ENCODE data around the gene SDS. TPM values are rescaled to one million over a fixed set of nuclear protein-coding genes. Genes with fewer than 3 reads are reported as not detected.
A peak's percentile ranks its signal among the peaks of the same experiment; 100 is the strongest.

The SDS gene
- total RNA-seq, 1 experiment from 2014 or later: not detected

DNA sequence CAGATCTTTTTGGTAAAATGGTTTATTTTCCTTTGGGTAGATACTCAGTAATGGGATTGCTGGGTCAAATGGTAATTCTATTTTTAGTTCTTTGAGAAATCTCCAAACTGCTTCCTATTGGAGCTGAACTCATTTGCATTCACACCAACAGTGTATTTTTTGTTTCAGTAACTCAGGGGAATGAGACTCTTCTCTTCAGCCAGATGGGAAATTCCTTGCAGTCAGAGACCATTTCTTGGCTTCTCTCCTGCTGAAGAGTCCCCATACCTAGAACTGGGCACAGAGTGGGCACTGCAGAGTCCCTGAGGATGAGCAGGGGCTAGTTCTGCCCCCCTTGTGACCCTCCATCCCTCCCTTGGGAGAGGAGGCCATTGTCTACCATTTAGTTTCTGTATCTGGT, 29.3 kb upstream of the SDS start:
- Mint-ChIP-seq H3K36me3 (ENCODE audit: insufficient read depth in 1 of 3, low read depth in 3 of 3) (peaks cover 0 to 4% (median 0%) of the 10 kb centered on the region in 3 experiments; a peak in 1 of 7 replicates), H3K27ac (0 out of 7 replicates have a peak overlapping the region, but pooled peaks of 1 of the 3 experiments have one; percentile 10), H3K9me3 (peaks cover 0 to 4% of the 10 kb centered on the region in 2 experiments; a peak in 3 of 5 replicates), H3K4me3 (no peak overlapping the region), H3K4me1 (peaks cover 3 to 10% of the 10 kb centered on the region in 2 experiments), H3K27me3 (ENCODE audit: low read depth) (peaks cover 19% of the 10 kb centered on the region)
- Histone ChIP-seq H4K91ac (ENCODE audit: insufficient read length, low read depth, low read length) (no peak overlapping the region), H3K14ac (ENCODE audit: insufficient read depth, low read length) (no peak overlapping the region), H2BK20ac (ENCODE audit: low read depth, low read length, poor library complexity, severe bottlenecking) (no peak overlapping the region), H4K20me1 (ENCODE audit: control insufficient read depth, insufficient read depth, insufficient read length) (no peaks in the 10 kb centered on the region), H3K4ac (ENCODE audit: low read depth, low read length) (no peak overlapping the region), H3K4me2 (ENCODE audit: insufficient read depth, insufficient read length, low read length) (no peak overlapping the region), H2BK5ac (ENCODE audit: insufficient read length, low read length) (no peak overlapping the region), H4K8ac (replicated peaks; ENCODE audit: insufficient read length, low read depth, low read length) (no peak overlapping the region), H3K27ac (ENCODE audit: insufficient read length, low read depth, low read length) (no peak overlapping the region), H3K56ac (ENCODE audit: insufficient read length, low read depth, low read length) (no peak overlapping the region), H2BK12ac (ENCODE audit: insufficient read length, low read depth, low read length) (no peak overlapping the region), H3K23me2 (ENCODE audit: insufficient read length, low read depth, low read length, poor library complexity, severe bottlenecking) (no peaks in the 10 kb centered on the region), H2AK5ac (ENCODE audit: insufficient read length, low read length) (no peak overlapping the region), H3T11ph (ENCODE audit: low read length) (no peak overlapping the region), H3K4me1 (ENCODE audit: insufficient read depth, low read length) (no peaks in the 10 kb centered on the region), H3K27me3 (ENCODE audit: insufficient read depth, low read length) (no peaks in the 10 kb centered on the region), H2BK15ac (ENCODE audit: low read depth, low read length) (no peak overlapping the region), H4K5ac (ENCODE audit: insufficient read length, low read depth, low read length) (no peak overlapping the region), H3K9ac (ENCODE audit: extremely low read depth, insufficient read length, low read length) (no peak overlapping the region), H3K79me1 (ENCODE audit: insufficient read depth, low read depth, low read length, poor library complexity, severe bottlenecking) (no peaks in the 10 kb centered on the region), H3K9me3 (ENCODE audit: control insufficient read depth, low read depth, low read length) (no peaks in the 10 kb centered on the region), H3K18ac (ENCODE audit: insufficient read length, low read depth, low read length) (no peak overlapping the region), H2BK120ac (ENCODE audit: low read depth, low read length, poor library complexity, severe bottlenecking) (no peak overlapping the region), H3K23ac (ENCODE audit: insufficient read length, low read depth, low read length) (no peak overlapping the region), H2AFZ (ENCODE audit: low read length) (no peak overlapping the region), H3K79me2 (ENCODE audit: insufficient read depth, low read length) (no peaks in the 10 kb centered on the region)
- TF ChIP-seq, protein P1, sequence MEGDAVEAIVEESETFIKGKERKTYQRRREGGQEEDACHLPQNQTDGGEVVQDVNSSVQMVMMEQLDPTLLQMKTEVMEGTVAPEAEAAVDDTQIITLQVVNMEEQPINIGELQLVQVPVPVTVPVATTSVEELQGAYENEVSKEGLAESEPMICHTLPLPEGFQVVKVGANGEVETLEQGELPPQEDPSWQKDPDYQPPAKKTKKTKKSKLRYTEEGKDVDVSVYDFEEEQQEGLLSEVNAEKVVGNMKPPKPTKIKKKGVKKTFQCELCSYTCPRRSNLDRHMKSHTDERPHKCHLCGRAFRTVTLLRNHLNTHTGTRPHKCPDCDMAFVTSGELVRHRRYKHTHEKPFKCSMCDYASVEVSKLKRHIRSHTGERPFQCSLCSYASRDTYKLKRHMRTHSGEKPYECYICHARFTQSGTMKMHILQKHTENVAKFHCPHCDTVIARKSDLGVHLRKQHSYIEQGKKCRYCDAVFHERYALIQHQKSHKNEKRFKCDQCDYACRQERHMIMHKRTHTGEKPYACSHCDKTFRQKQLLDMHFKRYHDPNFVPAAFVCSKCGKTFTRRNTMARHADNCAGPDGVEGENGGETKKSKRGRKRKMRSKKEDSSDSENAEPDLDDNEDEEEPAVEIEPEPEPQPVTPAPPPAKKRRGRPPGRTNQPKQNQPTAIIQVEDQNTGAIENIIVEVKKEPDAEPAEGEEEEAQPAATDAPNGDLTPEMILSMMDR (conservative IDR thresholded peaks at IDR 0.05): no peak
- no peak for DNase-seq
